ENCODE results near the gene CDSN.

CDSN gene

DNA sequence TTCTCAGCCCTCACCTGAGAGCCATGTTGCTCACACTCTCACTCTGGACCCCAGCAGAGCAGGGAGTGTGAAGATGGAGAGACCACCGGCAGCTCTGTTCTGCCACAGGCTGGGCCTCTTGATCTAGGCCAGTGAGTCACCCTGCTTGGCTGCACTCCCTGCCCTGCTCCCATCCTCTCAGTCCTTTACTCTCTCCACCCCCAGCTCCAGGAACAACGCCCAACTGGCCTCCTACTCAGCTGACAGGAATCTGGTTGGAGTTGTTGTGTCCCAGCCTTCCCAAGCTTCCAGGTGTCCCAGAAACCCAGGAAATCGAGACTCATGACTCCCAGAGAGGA, 5.7 kb downstream of the CDSN start, which contains the start of gene PSORS1C1:
TSS of gene PSORS1C1 (plus strand) at position 260 of the 338 bp plus-strand sequence. CDS start 14,833 bp downstream, outside the sequence.
- TF ChIP-seq, protein P1, sequence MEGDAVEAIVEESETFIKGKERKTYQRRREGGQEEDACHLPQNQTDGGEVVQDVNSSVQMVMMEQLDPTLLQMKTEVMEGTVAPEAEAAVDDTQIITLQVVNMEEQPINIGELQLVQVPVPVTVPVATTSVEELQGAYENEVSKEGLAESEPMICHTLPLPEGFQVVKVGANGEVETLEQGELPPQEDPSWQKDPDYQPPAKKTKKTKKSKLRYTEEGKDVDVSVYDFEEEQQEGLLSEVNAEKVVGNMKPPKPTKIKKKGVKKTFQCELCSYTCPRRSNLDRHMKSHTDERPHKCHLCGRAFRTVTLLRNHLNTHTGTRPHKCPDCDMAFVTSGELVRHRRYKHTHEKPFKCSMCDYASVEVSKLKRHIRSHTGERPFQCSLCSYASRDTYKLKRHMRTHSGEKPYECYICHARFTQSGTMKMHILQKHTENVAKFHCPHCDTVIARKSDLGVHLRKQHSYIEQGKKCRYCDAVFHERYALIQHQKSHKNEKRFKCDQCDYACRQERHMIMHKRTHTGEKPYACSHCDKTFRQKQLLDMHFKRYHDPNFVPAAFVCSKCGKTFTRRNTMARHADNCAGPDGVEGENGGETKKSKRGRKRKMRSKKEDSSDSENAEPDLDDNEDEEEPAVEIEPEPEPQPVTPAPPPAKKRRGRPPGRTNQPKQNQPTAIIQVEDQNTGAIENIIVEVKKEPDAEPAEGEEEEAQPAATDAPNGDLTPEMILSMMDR (IDR thresholded peaks at IDR 0.05; ENCODE audit: low read depth, low read length) = no peak
- DNase-seq (ENCODE audit: extremely low read depth, low read depth) = peak; percentile 87

DNA sequence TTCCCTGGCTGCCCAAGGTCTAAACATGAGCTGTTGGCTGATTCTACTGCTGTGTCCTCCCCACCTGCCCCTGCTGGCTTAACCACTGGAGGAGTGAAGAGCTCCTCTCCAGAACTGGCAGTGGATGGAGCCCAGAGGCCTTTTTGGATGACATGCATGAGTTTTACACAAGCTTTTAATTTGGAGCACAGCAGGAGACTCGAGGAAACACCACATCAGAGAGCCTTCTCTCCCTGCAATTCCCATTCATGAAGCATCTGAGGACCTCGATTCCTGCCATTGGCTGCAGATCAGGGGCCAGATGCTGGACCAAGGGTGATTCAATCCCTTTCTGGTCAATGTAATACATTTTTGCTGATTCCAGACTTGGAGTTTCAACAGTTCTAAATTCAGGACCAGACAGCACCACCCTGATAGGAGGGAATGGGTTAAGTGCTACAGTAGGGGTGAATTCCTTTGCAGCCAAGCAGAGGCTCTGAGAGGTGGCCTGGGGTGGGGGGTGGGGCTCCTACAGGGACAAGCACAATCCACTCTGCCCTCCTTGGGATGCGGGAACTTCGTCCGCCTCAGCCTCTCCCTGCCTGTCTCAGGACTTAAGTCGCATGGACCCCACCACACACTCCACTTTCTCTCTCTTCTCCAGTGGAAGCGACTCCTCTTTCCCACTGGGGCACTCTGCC, 6.2 kb downstream of the CDSN start:
- peak; percentile 43 for DNase-seq (ENCODE audit: extremely low read depth, low read depth)

DNA sequence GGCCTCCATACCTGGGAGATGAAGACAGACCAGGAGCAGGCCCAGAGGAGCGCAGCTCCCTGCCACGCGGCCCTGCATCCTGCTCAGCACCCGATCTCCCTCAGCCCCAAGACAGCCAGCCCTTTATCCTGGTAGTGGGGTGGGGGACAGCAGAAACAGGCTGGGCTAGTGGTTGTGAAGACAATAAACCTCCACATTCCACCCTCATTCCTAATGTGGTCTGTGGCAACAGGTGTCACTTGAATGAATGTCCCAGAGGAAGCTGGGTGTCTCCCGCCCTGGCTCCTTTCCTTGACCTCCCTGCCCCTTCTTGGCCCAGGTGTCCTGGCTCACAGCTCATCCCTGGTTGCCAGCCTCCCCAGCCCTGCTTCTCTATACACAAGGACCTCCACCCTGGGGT, 7.8 kb downstream of the CDSN start, which contains the start of gene C6orf15:
TSS of gene C6orf15 (minus strand) at position 98 of the 400 bp plus-strand sequence. CDS start at position 78, 20 bp downstream.
- TF ChIP-seq, protein P1 (IDR thresholded peaks at IDR 0.05; ENCODE audit: low read depth, low read length) = no peak

More for the DNA sequence above, 6.2 kb downstream of the CDSN start:
- TF ChIP-seq, protein P1 (IDR thresholded peaks at IDR 0.05; ENCODE audit: low read depth, low read length) = no peak; the same call in 1 of the 2 replicates

DNA sequence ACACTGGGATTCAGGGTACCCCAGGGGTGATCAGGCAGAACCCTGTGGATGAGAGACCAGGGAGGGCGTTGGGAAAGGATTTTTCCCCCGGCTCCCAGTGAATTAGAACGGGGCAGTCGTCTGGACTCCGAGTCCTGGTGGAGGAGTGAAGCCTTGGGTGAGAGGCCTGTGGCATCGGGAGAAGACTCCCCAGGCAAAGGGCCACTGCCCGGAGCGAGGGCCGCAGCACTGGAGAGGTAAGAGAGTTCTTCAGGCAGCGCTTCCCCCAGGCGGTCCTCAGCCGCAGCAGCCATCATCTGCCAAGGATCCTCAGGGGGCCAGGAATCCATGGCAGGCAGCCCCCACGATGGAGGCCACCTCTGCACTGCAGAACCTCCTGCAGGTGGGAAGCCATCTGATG, 8.5 kb downstream of the CDSN start:
- DNase-seq (ENCODE audit: extremely low read depth, low read depth) = no peak
- TF ChIP-seq, protein P1 (IDR thresholded peaks at IDR 0.05; ENCODE audit: low read depth, low read length) = no peak

More for the DNA sequence above, 7.8 kb downstream of the CDSN start, which contains the start of gene C6orf15:
- no peak for DNase-seq (ENCODE audit: extremely low read depth, low read depth)

DNA sequence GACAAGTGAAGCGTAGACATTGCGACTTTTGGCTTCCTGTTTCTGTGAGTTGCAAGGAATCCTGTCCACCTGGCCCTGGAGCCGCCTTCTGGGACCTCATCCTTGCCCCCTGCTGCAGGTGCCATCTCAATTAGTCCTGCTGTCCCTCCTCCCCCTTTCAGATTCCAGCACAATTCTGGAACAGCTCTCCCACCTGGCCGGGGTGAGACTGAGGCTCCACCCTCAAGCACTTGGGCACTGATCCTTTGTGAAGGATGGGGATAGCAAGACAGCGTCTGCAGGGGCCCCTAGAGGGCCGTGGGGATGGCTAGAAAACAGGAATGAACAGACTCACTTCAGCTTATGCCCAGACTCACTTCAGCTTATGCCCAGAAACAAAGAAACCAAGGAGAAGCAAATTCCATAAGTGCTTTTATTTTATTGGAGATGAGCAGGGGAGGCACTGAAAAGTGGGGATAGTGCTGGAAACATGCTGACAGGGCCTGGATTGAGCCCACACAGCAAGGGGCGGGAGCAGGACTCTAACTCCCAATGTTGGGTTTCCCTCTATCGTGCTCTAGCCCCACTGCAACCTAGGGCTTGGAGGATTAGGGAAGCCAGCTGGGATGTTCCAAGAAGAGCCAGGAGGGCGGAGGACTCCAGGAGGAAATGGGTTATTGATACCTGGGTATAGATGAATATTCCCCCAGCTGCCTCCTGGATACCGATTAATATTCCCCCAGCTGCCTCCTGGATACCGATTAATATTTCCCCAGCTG, 9.2 kb downstream of the CDSN start:
- TF ChIP-seq, protein P1 (IDR thresholded peaks at IDR 0.05; ENCODE audit: low read depth, low read length) = no peak
- no peak for DNase-seq (ENCODE audit: extremely low read depth, low read depth)

DNA sequence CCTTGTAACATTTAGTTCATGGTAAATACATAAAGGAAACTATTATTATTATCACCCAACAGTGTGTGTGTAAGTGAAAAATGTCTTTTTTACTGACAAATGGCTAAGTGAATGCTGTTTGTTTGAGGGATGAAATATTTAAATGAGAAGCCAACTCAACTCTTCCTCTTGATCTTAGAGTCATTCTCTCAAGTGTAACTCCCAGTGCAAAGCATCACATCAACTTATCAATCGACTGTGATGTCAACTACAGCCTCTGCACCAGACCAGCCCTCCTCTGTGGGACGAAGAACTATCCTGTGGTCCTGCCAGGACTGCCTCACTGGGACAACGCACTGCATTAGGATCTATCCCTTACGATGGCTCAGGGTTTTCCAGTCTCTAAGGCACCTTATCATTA, 13.2 kb downstream of the CDSN start:
- no peak for DNase-seq (ENCODE audit: extremely low read depth, low read depth)
- TF ChIP-seq, protein P1 (IDR thresholded peaks at IDR 0.05; ENCODE audit: low read depth, low read length) = no peak

DNA sequence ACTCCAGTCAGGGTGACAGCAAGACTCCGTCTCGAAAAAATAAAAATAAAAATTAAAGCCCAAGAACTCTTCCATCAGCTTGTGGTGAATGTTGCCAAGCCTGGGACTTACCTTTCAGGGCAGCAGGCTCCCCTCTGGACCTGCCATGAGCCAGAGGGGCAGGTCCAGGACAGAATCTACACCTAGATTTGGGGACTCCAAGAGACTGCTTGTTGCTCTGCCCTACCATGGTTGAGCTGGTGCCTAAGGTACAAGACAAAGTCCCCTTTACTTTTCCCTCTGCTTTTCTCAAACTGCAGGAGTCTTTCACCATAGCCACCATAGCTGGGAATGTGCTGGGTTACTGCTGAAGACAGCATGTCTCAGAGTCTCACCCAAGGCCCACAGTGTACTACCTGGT, 17.1 kb downstream of the CDSN start:
- DNase-seq (ENCODE audit: extremely low read depth, low read depth) = no peak
- TF ChIP-seq, protein P1 (IDR thresholded peaks at IDR 0.05; ENCODE audit: low read depth, low read length) = no peak
